Measurements from ENCODE around the gene CCDC102A. TPM values are rescaled to one million over a fixed set of nuclear protein-coding genes. Genes with fewer than 3 reads are reported as not detected.

Gene CCDC102A
- total and polyA plus RNA-seq, 10 of the 15 experiments (the other 5 are each of a cell fraction or from before 2014, with no cell fraction given): 0.03 to 5.9 (median 2.4) TPM

GRCh38 chr16:57519796-57520360 lies 16.5 kb downstream of the CCDC102A start (continued):
- TF ChIP-seq ZNF687 (IDR thresholded peaks at IDR 0.05): no peak
- no peak for TF ChIP-seq JUNB (IDR thresholded peaks at IDR 0.05)
- no peak for TF ChIP-seq NR2C2 (IDR thresholded peaks at IDR 0.05; ENCODE audit: borderline replicate concordance, control insufficient read depth, insufficient read length, low read depth)
- no peak for TF ChIP-seq SUPT20H (IDR thresholded peaks at IDR 0.05; ENCODE audit: borderline replicate concordance, control insufficient read depth, low read depth, low read length)
- no peak for TF ChIP-seq SPI1 (IDR thresholded peaks at IDR 0.05; ENCODE audit: borderline replicate concordance, insufficient read depth, low read depth, low read length)
- no peak for TF ChIP-seq PML (IDR thresholded peaks at IDR 0.05; ENCODE audit: low read length)
- no peak for TF ChIP-seq NFIC (IDR thresholded peaks at IDR 0.05; ENCODE audit: low read depth, low read length)
- TF ChIP-seq IRF5 (IDR thresholded peaks at IDR 0.05; ENCODE audit: borderline replicate concordance): no peak
- no peak for TF ChIP-seq FOXM1 (IDR thresholded peaks at IDR 0.05; ENCODE audit: low read depth, low read length)
- TF ChIP-seq, protein P1, sequence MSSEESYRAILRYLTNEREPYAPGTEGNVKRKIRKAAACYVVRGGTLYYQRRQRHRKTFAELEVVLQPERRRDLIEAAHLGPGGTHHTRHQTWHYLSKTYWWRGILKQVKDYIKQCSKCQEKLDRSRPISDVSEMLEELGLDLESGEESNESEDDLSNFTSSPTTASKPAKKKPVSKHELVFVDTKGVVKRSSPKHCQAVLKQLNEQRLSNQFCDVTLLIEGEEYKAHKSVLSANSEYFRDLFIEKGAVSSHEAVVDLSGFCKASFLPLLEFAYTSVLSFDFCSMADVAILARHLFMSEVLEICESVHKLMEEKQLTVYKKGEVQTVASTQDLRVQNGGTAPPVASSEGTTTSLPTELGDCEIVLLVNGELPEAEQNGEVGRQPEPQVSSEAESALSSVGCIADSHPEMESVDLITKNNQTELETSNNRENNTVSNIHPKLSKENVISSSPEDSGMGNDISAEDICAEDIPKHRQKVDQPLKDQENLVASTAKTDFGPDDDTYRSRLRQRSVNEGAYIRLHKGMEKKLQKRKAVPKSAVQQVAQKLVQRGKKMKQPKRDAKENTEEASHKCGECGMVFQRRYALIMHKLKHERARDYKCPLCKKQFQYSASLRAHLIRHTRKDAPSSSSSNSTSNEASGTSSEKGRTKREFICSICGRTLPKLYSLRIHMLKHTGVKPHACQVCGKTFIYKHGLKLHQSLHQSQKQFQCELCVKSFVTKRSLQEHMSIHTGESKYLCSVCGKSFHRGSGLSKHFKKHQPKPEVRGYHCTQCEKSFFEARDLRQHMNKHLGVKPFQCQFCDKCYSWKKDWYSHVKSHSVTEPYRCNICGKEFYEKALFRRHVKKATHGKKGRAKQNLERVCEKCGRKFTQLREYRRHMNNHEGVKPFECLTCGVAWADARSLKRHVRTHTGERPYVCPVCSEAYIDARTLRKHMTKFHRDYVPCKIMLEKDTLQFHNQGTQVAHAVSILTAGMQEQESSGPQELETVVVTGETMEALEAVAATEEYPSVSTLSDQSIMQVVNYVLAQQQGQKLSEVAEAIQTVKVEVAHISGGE (CRISPR knock-in tag; IDR thresholded peaks at IDR 0.05): no peak
- TF ChIP-seq SIX5 (IDR thresholded peaks at IDR 0.05; ENCODE audit: low read depth, low read length, severe bottlenecking): no peak

Measured in GM12878 (cell line).